SH-SY5Y (cell line): ENCODE data around the gene NEK6.

Source experiments
- GATA2 ChIP-seq: IDR thresholded peaks from 2 replicates; pipeline ENCODE4 v1.6.1; 2011; ENCODE audit warnings: mild to moderate bottlenecking, low read depth, low read length
- GATA3 ChIP-seq: IDR thresholded peaks from 2 replicates; pipeline ENCODE4 v1.6.1; 2011; ENCODE audit warnings: low read depth, mild to moderate bottlenecking, low read length, moderate library complexity

- TF ChIP-seq GATA2: no peak
- no peak for TF ChIP-seq GATA3
Observed at GRCh38 chr9:124357721-124358361, 100.1 kb downstream of the NEK6 start.
